SK-N-SH (cell line): Measurements from ENCODE around the gene ADISSP. TPM values are rescaled to one million over a fixed set of nuclear protein-coding genes. Genes with fewer than 3 reads are reported as not detected.

Experiments used
- CTCF ChIA-PET: fragments of 300-600, 350-600 bp; formaldehyde crosslinking; extraction: SDS; loops from one replicate; lab custom pipeline; 2021; lab: Yijun Ruan, JAX
- POLR2A ChIA-PET: fragments of 350-600 bp; sonication (Branson Sonifier 250); formaldehyde crosslinking; extraction: SDS; loops from one replicate; lab custom pipeline; 2020; ENCODE audit warnings: antibody characterized with exemption, inconsistent platforms; lab: Yijun Ruan, JAX
- DNase-seq: peaks from one replicate; pipeline ENCODE4 v3.0.0; 2012
- H2AFZ ChIP-seq: fragments of 200-600 bp; sonication (generic); 2 replicates; pipeline ENCODE4 v1.8.1; 2016; ENCODE audit warnings: antibody characterized with exemption, mild to moderate bottlenecking, low read depth
- H3F3A ChIP-seq: fragments of 200-600 bp; sonication (generic); replicated peaks from 2 replicates; pipeline ENCODE3; 2016; ENCODE audit warnings: antibody characterized with exemption, mild to moderate bottlenecking; ENCODE audit not compliant: insufficient read depth
- H3K27ac ChIP-seq, 2 experiments: fragments of 200-500 bp in 1 of 2; fragments of 200-600 bp in 1 of 2; sonication (Bioruptor generic) in 1 of 2; sonication (generic), shearing (Covaris generic) in 1 of 2; 2 replicates each; pipeline versions ENCODE4 v1.5.1 to v1.6.1; 2014 to 2016; ENCODE audit warnings: low read depth in 2 of 2, inconsistent platforms in 1 of 2, low read length in 1 of 2, mild to moderate bottlenecking in 1 of 2, mixed read lengths in 1 of 2
- H3K27me3 ChIP-seq: fragments of 200-600 bp; sonication (generic), shearing (Covaris generic); 2 replicates; pipeline ENCODE4 v1.6.1; 2016; ENCODE audit warnings: mixed run types; ENCODE audit not compliant: insufficient read depth
- H3K36me3 ChIP-seq, 2 experiments: fragments of 200-500 bp in 1 of 2; fragments of 200-600 bp in 1 of 2; sonication (Bioruptor generic) in 1 of 2; sonication (generic) in 1 of 2; replicated peaks in 1 of 2; 2 replicates each; pipeline versions ENCODE3 to v1.5.1; 2014 to 2016; ENCODE audit warnings: low read length in 1 of 2, mild to moderate bottlenecking in 1 of 2; ENCODE audit not compliant: insufficient read depth in 2 of 2, control insufficient read depth in 1 of 2
- H3K4me1 ChIP-seq, 2 experiments: fragments of 200-500 bp in 1 of 2; fragments of 200-600 bp in 1 of 2; sonication (Bioruptor generic) in 1 of 2; sonication (generic), shearing (Covaris generic) in 1 of 2; 2 replicates each; pipeline versions ENCODE4 v1.5.1 to v1.6.1; 2014 to 2016; ENCODE audit warnings: low read depth in 1 of 2, low read length in 1 of 2, mixed run types in 1 of 2; ENCODE audit not compliant: insufficient read depth in 2 of 2, control insufficient read depth in 1 of 2
- H3K4me2 ChIP-seq: fragments of 200-600 bp; sonication (generic), shearing (Covaris generic); 2 replicates; pipeline ENCODE4 v1.6.1; 2017; ENCODE audit warnings: mixed run types
- H3K4me3 ChIP-seq, 2 experiments: fragments of 200-500 bp in 1 of 2; fragments of 200-600 bp in 1 of 2; sonication (Bioruptor generic) in 1 of 2; sonication (generic), shearing (Covaris generic) in 1 of 2; 2 replicates each; pipeline versions ENCODE4 v1.5.1 to v1.8.1; 2014 to 2016; ENCODE audit warnings: low read depth in 2 of 2, inconsistent platforms in 1 of 2, low read length in 1 of 2, mild to moderate bottlenecking in 1 of 2, mixed read lengths in 1 of 2, moderate library complexity in 1 of 2
- H3K79me2 ChIP-seq: fragments of 200-600 bp; sonication (generic); 2 replicates; pipeline ENCODE4 v1.8.1; 2017; ENCODE audit warnings: mild to moderate bottlenecking; ENCODE audit not compliant: insufficient read depth
- H3K9ac ChIP-seq: fragments of 200-600 bp; sonication (generic); 2 replicates; pipeline ENCODE4 v1.6.1; 2017; ENCODE audit warnings: mixed run types
- H3K9me2 ChIP-seq: fragments of 200-600 bp; sonication (generic); 2 replicates; pipeline ENCODE4 v1.6.1; 2017; ENCODE audit warnings: mixed run types
- H3K9me3 ChIP-seq: fragments of 200-600 bp; sonication (generic); 2 replicates; pipeline ENCODE4 v1.6.1; 2017; ENCODE audit warnings: mixed run types, mild to moderate bottlenecking, moderate library complexity
- H4K20me1 ChIP-seq: fragments of 200-600 bp; sonication (generic); 2 replicates; pipeline ENCODE4 v1.6.1; 2017; ENCODE audit warnings: mild to moderate bottlenecking, mixed run types; ENCODE audit not compliant: insufficient read depth
- CHD2 ChIP-seq: fragments of 150-350 bp; IDR thresholded peaks from 2 replicates; pipeline ENCODE4 v1.6.1; 2018; ENCODE audit warnings: low read length; ENCODE audit not compliant: partially characterized antibody
- ELF1 ChIP-seq: IDR thresholded peaks from 2 replicates; pipeline ENCODE4 v1.4.0; 2012
- EP300 ChIP-seq, 2 experiments: IDR thresholded peaks; 2 replicates each; pipeline versions ENCODE4 v1.4.0 to v1.6.1; 2012; ENCODE audit warnings: borderline replicate concordance in 1 of 2, low read depth in 1 of 2, low read length in 1 of 2
- EZH2phosphoT487 ChIP-seq: fragments of 200-600 bp; sonication (generic); IDR thresholded peaks from 2 replicates; pipeline ENCODE4 v1.6.1; 2017; ENCODE audit warnings: low read depth, mixed run types, mild to moderate bottlenecking, antibody characterized with exemption, moderate library complexity, borderline replicate concordance
- FOXJ3 ChIP-seq: sonication (generic); formaldehyde crosslinking; IDR thresholded peaks from 2 replicates; pipeline ENCODE4 v1.5.1; 2020; ENCODE audit warnings: mild to moderate bottlenecking, missing genetic modification reagents
- GATA2 ChIP-seq: sonication (generic); formaldehyde crosslinking; IDR thresholded peaks from 2 replicates; pipeline ENCODE4 v1.5.0; 2020; ENCODE audit warnings: mild to moderate bottlenecking, missing genetic modification reagents
- JUND ChIP-seq: IDR thresholded peaks from 2 replicates; pipeline ENCODE4 v1.4.0; 2012
- MXI1 ChIP-seq: IDR thresholded peaks from 2 replicates; pipeline ENCODE4 v1.6.1; 2012; ENCODE audit warnings: mild to moderate bottlenecking, low read depth, low read length, improper control_type of control experiment
- NFIC ChIP-seq: IDR thresholded peaks from 2 replicates; pipeline ENCODE4 v1.4.0; 2012; ENCODE audit warnings: borderline replicate concordance
- POLR2AphosphoS5 ChIP-seq: IDR thresholded peaks from 2 replicates; pipeline ENCODE4 v1.6.1; 2012; ENCODE audit warnings: low read depth, low read length
- REST ChIP-seq: IDR thresholded peaks from 2 replicates; pipeline ENCODE4 v1.6.1; 2012; ENCODE audit warnings: mild to moderate bottlenecking, low read depth, low read length, moderate library complexity
- RXRA ChIP-seq: IDR thresholded peaks from 2 replicates; pipeline ENCODE4 v1.4.0; 2012; ENCODE audit warnings: low read depth, mild to moderate bottlenecking, borderline replicate concordance
- SMC3 ChIP-seq: IDR thresholded peaks from 2 replicates; pipeline ENCODE4 v1.6.1; 2012; ENCODE audit warnings: low read depth, low read length, improper control_type of control experiment
- TAF1 ChIP-seq: IDR thresholded peaks from 2 replicates; pipeline ENCODE4 v1.6.1; 2012; ENCODE audit warnings: low read depth, mild to moderate bottlenecking, low read length, moderate library complexity, borderline replicate concordance
- TCF12 ChIP-seq: IDR thresholded peaks from 2 replicates; pipeline ENCODE4 v1.4.0; 2012
- TEAD4 ChIP-seq: IDR thresholded peaks from 2 replicates; pipeline ENCODE4 v1.4.0; 2012; ENCODE audit warnings: mild to moderate bottlenecking, borderline replicate concordance; ENCODE audit not compliant: insufficient read depth
- YY1 ChIP-seq: IDR thresholded peaks from 2 replicates; pipeline ENCODE4 v1.4.0; 2012; ENCODE audit warnings: low read depth, mild to moderate bottlenecking
- WGBS: methylation state at CpG from one replicate; pipeline ENCODE4 v1.1.6; 2017; ENCODE audit warnings: low lambda C conversion rate; 5-methylcytosine and 5-hydroxymethylcytosine counted together
- polyA plus RNA-seq, 3 experiments: library from polyadenylated mRNA; depleted of rRNA; stranded (reverse); fragments of >200 nt; gene quantifications; 2 replicates each; pipeline ENCODE4 v1.2.3, GENCODE V29; 2012
- TF ChIP-seq, protein P1 (sequence below): IDR thresholded peaks from 2 replicates; pipeline ENCODE4 v1.4.0; 2012; ENCODE audit warnings: low read depth, borderline replicate concordance
- TF ChIP-seq, protein P2 (sequence below): IDR thresholded peaks from 2 replicates; pipeline ENCODE4 v1.4.0; 2012; ENCODE audit warnings: low read depth, borderline replicate concordance
- TF ChIP-seq, protein P3 (sequence below): fragments of 150-350 bp; IDR thresholded peaks from 2 replicates; pipeline ENCODE4 v1.6.1; 2016; ENCODE audit warnings: mild to moderate bottlenecking, low read depth, low read length

The ADISSP gene
- polyA plus RNA-seq, 1 of the 3 experiments (the other 2 are of a cell fraction) = 73.9 TPM

DNA sequence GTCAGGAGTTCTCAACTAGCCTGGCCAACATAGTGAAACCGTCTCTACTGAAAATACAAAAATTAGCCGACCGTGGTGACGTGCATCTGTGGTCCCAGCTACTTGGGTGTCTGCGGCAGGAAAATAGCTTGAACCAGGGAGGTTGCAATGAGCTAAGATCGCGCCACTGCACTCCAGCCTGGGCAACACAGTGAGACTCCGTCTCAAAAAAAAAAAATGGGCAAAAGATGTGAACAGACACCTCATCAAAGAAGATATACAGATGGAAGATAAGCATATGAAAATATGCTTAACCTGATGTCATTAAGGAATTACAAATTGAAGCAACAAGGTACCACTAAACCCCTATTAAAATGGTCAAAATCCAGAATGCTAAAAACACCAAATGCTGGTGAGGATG lies 44.3 kb downstream of the ADISSP start:
- Histone ChIP-seq H3K27ac (no peak overlapping the region), H3K9ac (no peak overlapping the region), H2AFZ (no peak overlapping the region), H3F3A (no peaks in the 10 kb centered on the region), H3K36me3 (no peaks in the 10 kb centered on the region), H4K20me1 (no peaks in the 10 kb centered on the region), H3K4me1 (no peaks in the 10 kb centered on the region; a peak in 1 of 4 replicates), H3K79me2 (no peaks in the 10 kb centered on the region), H3K9me2 (no peaks in the 10 kb centered on the region), H3K9me3 (no peaks in the 10 kb centered on the region), H3K4me2 (no peak overlapping the region), H3K4me3 (no peak overlapping the region), H3K27me3 (peaks cover 35% of the 10 kb centered on the region)
- WGBS = 67% methylated on average over 8 of the region's 8 CpGs
- TF ChIP-seq TCF12 (no peak), REST (no peak), NFIC (no peak), JUND (no peak), GATA2 (no peak), CHD2 (no peak), EP300 (IDR thresholded peaks at IDR 0.05; ENCODE audit: borderline replicate concordance in 1 of 2, low read depth in 1 of 2, low read length in 1 of 2) (no peak), YY1 (no peak)
- TF ChIP-seq, protein P1, sequence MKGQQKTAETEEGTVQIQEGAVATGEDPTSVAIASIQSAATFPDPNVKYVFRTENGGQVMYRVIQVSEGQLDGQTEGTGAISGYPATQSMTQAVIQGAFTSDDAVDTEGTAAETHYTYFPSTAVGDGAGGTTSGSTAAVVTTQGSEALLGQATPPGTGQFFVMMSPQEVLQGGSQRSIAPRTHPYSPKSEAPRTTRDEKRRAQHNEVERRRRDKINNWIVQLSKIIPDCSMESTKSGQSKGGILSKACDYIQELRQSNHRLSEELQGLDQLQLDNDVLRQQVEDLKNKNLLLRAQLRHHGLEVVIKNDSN = no peak
- TF ChIP-seq, protein P2, sequence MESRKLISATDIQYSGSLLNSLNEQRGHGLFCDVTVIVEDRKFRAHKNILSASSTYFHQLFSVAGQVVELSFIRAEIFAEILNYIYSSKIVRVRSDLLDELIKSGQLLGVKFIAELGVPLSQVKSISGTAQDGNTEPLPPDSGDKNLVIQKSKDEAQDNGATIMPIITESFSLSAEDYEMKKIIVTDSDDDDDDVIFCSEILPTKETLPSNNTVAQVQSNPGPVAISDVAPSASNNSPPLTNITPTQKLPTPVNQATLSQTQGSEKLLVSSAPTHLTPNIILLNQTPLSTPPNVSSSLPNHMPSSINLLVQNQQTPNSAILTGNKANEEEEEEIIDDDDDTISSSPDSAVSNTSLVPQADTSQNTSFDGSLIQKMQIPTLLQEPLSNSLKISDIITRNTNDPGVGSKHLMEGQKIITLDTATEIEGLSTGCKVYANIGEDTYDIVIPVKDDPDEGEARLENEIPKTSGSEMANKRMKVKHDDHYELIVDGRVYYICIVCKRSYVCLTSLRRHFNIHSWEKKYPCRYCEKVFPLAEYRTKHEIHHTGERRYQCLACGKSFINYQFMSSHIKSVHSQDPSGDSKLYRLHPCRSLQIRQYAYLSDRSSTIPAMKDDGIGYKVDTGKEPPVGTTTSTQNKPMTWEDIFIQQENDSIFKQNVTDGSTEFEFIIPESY = no peak
- ChIA-PET CTCF (interaction anchor here (1.4 to 1.9 kb wide), 3 partner anchors 26 to 160 kb away, joined by 3 to 5 read pairs (median 5); no protein-coding TSS in a partner anchor), POLR2A (no interaction called here)
- no peak for DNase-seq

DNA sequence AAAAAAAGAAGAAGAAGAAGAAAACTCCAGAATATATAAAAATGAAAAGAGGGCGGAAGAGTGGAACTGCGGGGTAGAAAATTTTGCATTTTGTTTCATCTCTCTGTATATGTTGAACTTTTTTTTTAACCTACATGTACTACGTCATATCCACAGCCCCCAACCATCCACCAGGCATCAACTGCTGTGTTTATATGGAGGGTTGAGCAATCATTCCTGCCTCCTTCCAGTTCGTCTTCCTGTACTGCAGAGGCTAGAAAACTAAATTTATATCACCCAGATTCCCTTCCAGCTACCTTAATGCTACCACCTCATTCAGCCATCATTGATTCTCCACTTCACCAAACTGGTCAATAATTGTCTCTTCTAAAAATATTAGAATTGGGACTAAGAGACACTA lies 45.6 kb downstream of the ADISSP start:
- Histone ChIP-seq H3K4me2 (no peak overlapping the region), H3K4me3 (no peak overlapping the region), H3K27ac (no peak overlapping the region), H3K9me2 (no peaks in the 10 kb centered on the region), H3F3A (no peaks in the 10 kb centered on the region), H2AFZ (no peak overlapping the region), H3K79me2 (no peaks in the 10 kb centered on the region), H3K27me3 (peaks cover 21% of the 10 kb centered on the region; the same call in 1 of the 2 replicates), H3K4me1 (no peaks in the 10 kb centered on the region), H4K20me1 (no peaks in the 10 kb centered on the region), H3K9ac (no peak overlapping the region), H3K36me3 (no peaks in the 10 kb centered on the region), H3K9me3 (no peaks in the 10 kb centered on the region)
- no peak for DNase-seq
- CTCF ChIA-PET = interaction anchor here (0.9 to 1.9 kb wide), 6 partner anchors 8 to 254 kb away, joined by 3 to 6 read pairs (median 4); no protein-coding TSS in a partner anchor
- POLR2A ChIA-PET = no interaction called here
- 71% methylated on average over 4 of the region's 4 CpGs for WGBS
- TF ChIP-seq TEAD4 (no peak), TCF12 (no peak), TAF1 (no peak), GATA2 (no peak), MXI1 (no peak), POLR2AphosphoS5 (no peak), EP300 (IDR thresholded peaks at IDR 0.05; ENCODE audit: borderline replicate concordance in 1 of 2, low read depth in 1 of 2, low read length in 1 of 2) (no peak), JUND (no peak), RXRA (no peak), SMC3 (no peak), YY1 (no peak), EZH2phosphoT487 (no peak), FOXJ3 (CRISPR knock-in tag) (no peak), ELF1 (no peak)
- TF ChIP-seq, protein P3, sequence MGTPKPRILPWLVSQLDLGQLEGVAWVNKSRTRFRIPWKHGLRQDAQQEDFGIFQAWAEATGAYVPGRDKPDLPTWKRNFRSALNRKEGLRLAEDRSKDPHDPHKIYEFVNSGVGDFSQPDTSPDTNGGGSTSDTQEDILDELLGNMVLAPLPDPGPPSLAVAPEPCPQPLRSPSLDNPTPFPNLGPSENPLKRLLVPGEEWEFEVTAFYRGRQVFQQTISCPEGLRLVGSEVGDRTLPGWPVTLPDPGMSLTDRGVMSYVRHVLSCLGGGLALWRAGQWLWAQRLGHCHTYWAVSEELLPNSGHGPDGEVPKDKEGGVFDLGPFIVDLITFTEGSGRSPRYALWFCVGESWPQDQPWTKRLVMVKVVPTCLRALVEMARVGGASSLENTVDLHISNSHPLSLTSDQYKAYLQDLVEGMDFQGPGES = no peak
